Measurements from ENCODE around the gene PDYN.

GRCh38 chr20:1994627-1995026, 769 bp upstream of the PDYN start:
- TF ChIP-seq CTCF (IDR thresholded peaks at IDR 0.05) = no peak
- no peak for TF ChIP-seq POLR2A (IDR thresholded peaks at IDR 0.05)
